ENCODE results near the gene FRMD4A. TPM values are rescaled to one million over a fixed set of nuclear protein-coding genes. Genes with fewer than 3 reads are reported as not detected.

Gene FRMD4A
- total RNA-seq, 4 donors from 2014 or later = 4.4 to 7.1 (median 5.2) TPM

- in situ Hi-C loops (cut with MboI; ENCODE audit: low sequenced_read_pairs in 4 of 4) = loop anchor here in 1 of 4 donors (25.0 kb wide), 1 partner anchor 301 kb away; no protein-coding TSS in a partner anchor
- no peak for DNase-seq
- Histone ChIP-seq H3K27me3 (no peaks in the 10 kb centered on the region), H3K9me3 (no peaks in the 10 kb centered on the region), H3K4me1 (no peaks in the 10 kb centered on the region), H3K4me3 (no peak overlapping the region), H3K36me3 (no peaks in the 10 kb centered on the region), H3K27ac (no peak overlapping the region)
- intact Hi-C loops (cut with DNase I; ENCODE audit: low total_unique reads) = no loop called here
- no peak for ATAC-seq
- TF ChIP-seq CTCF (IDR thresholded peaks at IDR 0.05 in 4 of 5, conservative IDR thresholded peaks at IDR 0.05 in 1 of 5) (no peak), POLR2A (IDR thresholded peaks at IDR 0.05) (no peak)
These were observed 144.5 kb downstream of the FRMD4A start for GRCh38 chr10:14186245-14186644.

GRCh38 chr10:14185316-14186045 lies 145.2 kb downstream of the FRMD4A start:
- Histone ChIP-seq H3K36me3 (no peaks in the 10 kb centered on the region), H3K27me3 (no peaks in the 10 kb centered on the region), H3K4me1 (no peaks in the 10 kb centered on the region), H3K4me3 (no peak overlapping the region), H3K9me3 (no peaks in the 10 kb centered on the region), H3K27ac (no peak overlapping the region)
- TF ChIP-seq CTCF (IDR thresholded peaks at IDR 0.05 in 4 of 5, conservative IDR thresholded peaks at IDR 0.05 in 1 of 5) (no peak), POLR2A (IDR thresholded peaks at IDR 0.05) (no peak)
- no peak for DNase-seq
- no peak for ATAC-seq
- intact Hi-C loops (cut with DNase I; ENCODE audit: low total_unique reads) = no loop called here
- in situ Hi-C loops (cut with MboI; ENCODE audit: low sequenced_read_pairs in 4 of 4) = loop anchor here in 1 of 4 donors (25.0 kb wide), 1 partner anchor 302 kb away; no protein-coding TSS in a partner anchor

GRCh38 chr10:14184841-14185315 lies 145.8 kb downstream of the FRMD4A start:
- Histone ChIP-seq H3K4me1 (no peaks in the 10 kb centered on the region), H3K27ac (no peak overlapping the region), H3K4me3 (no peak overlapping the region), H3K27me3 (no peaks in the 10 kb centered on the region), H3K9me3 (no peaks in the 10 kb centered on the region), H3K36me3 (no peaks in the 10 kb centered on the region)
- DNase-seq (no peak), ATAC-seq (no peak)
- TF ChIP-seq CTCF (IDR thresholded peaks at IDR 0.05 in 4 of 5, conservative IDR thresholded peaks at IDR 0.05 in 1 of 5) = no peak
- TF ChIP-seq POLR2A (IDR thresholded peaks at IDR 0.05) = no peak
- in situ Hi-C loops (cut with MboI; ENCODE audit: low sequenced_read_pairs in 4 of 4) (loop anchor here in 1 of 4 donors (25.0 kb wide), 1 partner anchor 302 kb away; no protein-coding TSS in a partner anchor), intact Hi-C loops (cut with DNase I; ENCODE audit: low total_unique reads) (no loop called here)

GRCh38 chr10:14182781-14183180 lies 147.9 kb downstream of the FRMD4A start:
- DNase-seq = no peak
- intact Hi-C loops (cut with DNase I; ENCODE audit: low total_unique reads) = no loop called here
- no peak for ATAC-seq
- Histone ChIP-seq H3K4me1 (no peaks in the 10 kb centered on the region), H3K36me3 (no peaks in the 10 kb centered on the region), H3K9me3 (no peaks in the 10 kb centered on the region), H3K4me3 (no peak overlapping the region), H3K27me3 (no peaks in the 10 kb centered on the region), H3K27ac (no peak overlapping the region)
- in situ Hi-C loops (cut with MboI; ENCODE audit: low sequenced_read_pairs in 4 of 4) = loop anchor here in 1 of 4 donors (25.0 kb wide), 1 partner anchor 305 kb away; no protein-coding TSS in a partner anchor
- TF ChIP-seq CTCF (IDR thresholded peaks at IDR 0.05 in 4 of 5, conservative IDR thresholded peaks at IDR 0.05 in 1 of 5) = no peak
- TF ChIP-seq POLR2A (IDR thresholded peaks at IDR 0.05) = no peak
